ENCODE measurements around the gene CORO2A. TPM values are rescaled to one million over a fixed set of nuclear protein-coding genes. Genes with fewer than 3 reads are reported as not detected.

The CORO2A gene
- total and polyA plus RNA-seq, 2 of the 4 experiments (the other 2 are of a cell fraction): 1.9 to 2.2 TPM

GRCh38 chr9:98149422-98149821 is 43.0 kb downstream of the CORO2A start:
- ChIA-PET POLR2A (ENCODE audit: unreplicated experiment) (no interaction called here), CTCF (interaction anchor here (0.9 kb wide), 1 partner anchor 20 kb away, joined by 6 read pairs; no protein-coding TSS in a partner anchor)
- dilution Hi-C loops (cut with HindIII; ENCODE audit: low sequenced_read_pairs, unreplicated experiment) (no loop called here), intact Hi-C loops (cut with micrococcal nuclease) (no loop called here), in situ Hi-C loops (cut with MboI; ENCODE audit: low sequenced_read_pairs) (no loop called here)
- no CpG with 5 or more reads among the region's 3 CpGs for WGBS, 2 experiments (ENCODE audit: extremely low coverage in 2 of 2, insufficient read length in 1 of 2)
- Histone ChIP-seq H3K14ac (replicated peaks; ENCODE audit: low read depth, low read length) (no peak overlapping the region), H3K9me1 (ENCODE audit: insufficient read depth, low read length) (no peaks in the 10 kb centered on the region; the same call in 1 of the 2 replicates), H3K4me3 (ENCODE audit: insufficient read depth, low read depth, low read length) (no peak overlapping the region), H3K27ac (ENCODE audit: insufficient read depth, low read length) (no peak overlapping the region), H4K8ac (ENCODE audit: low read depth in 2 of 2, low read length in 2 of 2) (no peak overlapping the region), H3K79me1 (ENCODE audit: low read depth in 1 of 2, low read length in 2 of 2) (no peaks in the 10 kb centered on the region), H3K27me3 (ENCODE audit: control insufficient read depth, insufficient read depth, low read length) (no peaks in the 10 kb centered on the region), H4K5ac (ENCODE audit: low read depth, low read length) (no peak overlapping the region), H3K9ac (ENCODE audit: low read depth, low read length) (no peak overlapping the region), H3K4ac (ENCODE audit: low read depth, low read length) (no peak overlapping the region), H3K56ac (ENCODE audit: extremely low read depth, insufficient read depth, low read length) (no peak overlapping the region), H3K23ac (ENCODE audit: low read depth, low read length) (no peak overlapping the region), H2BK15ac (ENCODE audit: low read depth, low read length) (no peak overlapping the region), H2AFZ (replicated peaks; ENCODE audit: low read length, poor library complexity) (no peak overlapping the region), H4K20me1 (ENCODE audit: insufficient read depth, low read length) (no peaks in the 10 kb centered on the region), H3K9me3 (ENCODE audit: control insufficient read depth, insufficient read depth, low read length) (no peaks in the 10 kb centered on the region), H2AK9ac (replicated peaks; ENCODE audit: low read depth, low read length, poor library complexity) (no peak overlapping the region), H2BK120ac (ENCODE audit: low read depth, low read length) (no peak overlapping the region), H3K4me2 (ENCODE audit: low read depth, low read length) (no peak overlapping the region), H2AK5ac (ENCODE audit: low read depth, low read length) (no peak overlapping the region), H4K91ac (ENCODE audit: insufficient read depth, low read depth, low read length) (no peak overlapping the region), H2BK5ac (ENCODE audit: low read depth, low read length, poor library complexity, severe bottlenecking) (no peak overlapping the region), H2BK20ac (ENCODE audit: low read depth, low read length) (no peak overlapping the region), H3K4me1 (ENCODE audit: control insufficient read depth, insufficient read depth, low read length) (peaks cover 6% of the 10 kb centered on the region; the same call in 1 of the 2 replicates), H3K36me3 (ENCODE audit: control insufficient read depth, insufficient read depth, low read length) (no peaks in the 10 kb centered on the region), H3K18ac (ENCODE audit: low read depth, low read length) (no peak overlapping the region)
- ATAC-seq (ENCODE audit: low read depth) (no peak), DNase-seq (no peak)
- BruUV-seq (replicated peaks): no TSS peak
- TF ChIP-seq CEBPB (IDR thresholded peaks at IDR 0.05; ENCODE audit: low read depth, low read length) (no peak), MAFK (IDR thresholded peaks at IDR 0.05; ENCODE audit: low read depth, low read length) (no peak), RAD21 (IDR thresholded peaks at IDR 0.05; ENCODE audit: low read length) (no peak), NFE2L2 (IDR thresholded peaks at IDR 0.05; ENCODE audit: low read depth, low read length) (no peak), BHLHE40 (IDR thresholded peaks at IDR 0.05; ENCODE audit: low read depth, low read length) (no peak), MXI1 (IDR thresholded peaks at IDR 0.05; ENCODE audit: borderline replicate concordance, low read depth, low read length) (no peak), RCOR1 (IDR thresholded peaks at IDR 0.05; ENCODE audit: insufficient replicate concordance, low read length) (no peak), FOS (IDR thresholded peaks at IDR 0.05; ENCODE audit: low read depth, low read length) (no peak), MAZ (IDR thresholded peaks at IDR 0.05; ENCODE audit: borderline replicate concordance, low read depth, low read length) (no peak), POLR2A (IDR thresholded peaks at IDR 0.05; ENCODE audit: low read depth, low read length) (no peak), CTCF (conservative IDR thresholded peaks at IDR 0.05; ENCODE audit: low read depth, low read length) (no peak), USF2 (IDR thresholded peaks at IDR 0.05; ENCODE audit: low read depth, low read length) (no peak), CHD1 (IDR thresholded peaks at IDR 0.05; ENCODE audit: low read depth, low read length) (no peak), SMC3 (IDR thresholded peaks at IDR 0.05; ENCODE audit: low read depth, low read length) (no peak)

All from IMR-90 (cell line).